ENCODE data around the gene NDUFA5.
"Not testable (repeated sequence)": the region's sequence is repeated elsewhere in the genome, so short reads cannot be mapped to it uniquely, and the experiment has no call there.

NDUFA5 gene

DNA sequence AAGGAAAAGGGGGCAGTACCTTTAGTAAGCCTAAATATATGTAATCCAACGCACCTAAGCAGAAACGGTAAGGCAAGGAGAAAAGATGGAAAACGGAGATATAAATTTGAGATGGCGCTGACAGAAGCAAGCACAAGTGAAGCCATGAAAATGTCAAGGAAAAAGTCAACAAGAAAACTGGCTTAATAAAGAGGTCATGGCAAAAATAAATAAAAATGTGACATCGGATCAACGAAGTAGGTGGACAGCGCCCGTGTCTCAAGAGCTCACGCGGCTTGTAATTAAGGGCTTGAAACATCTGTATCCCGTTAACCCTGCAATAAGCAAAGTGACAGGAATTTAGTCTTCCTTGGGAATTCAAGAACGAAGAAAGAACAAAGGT lies 611 bp downstream of the NDUFA5 start:
- no peak for DNase-seq (ENCODE audit: low spot score)

- DNase-seq (ENCODE audit: low spot score): no peak
Observed at GRCh38 chr7:123555484-123555883, 2.1 kb downstream of the NDUFA5 start.

- DNase-seq (ENCODE audit: low spot score): no peak
Observed at GRCh38 chr7:123553159-123553558, 4.5 kb downstream of the NDUFA5 start.

- no peak for DNase-seq (ENCODE audit: low spot score)
Observed at GRCh38 chr7:123552641-123553040, 5.0 kb downstream of the NDUFA5 start.

GRCh38 chr7:123552134-123552533 lies 5.5 kb downstream of the NDUFA5 start:
- not testable (repeated sequence) for DNase-seq (ENCODE audit: low spot score)

GRCh38 chr7:123548406-123548805 lies 9.2 kb downstream of the NDUFA5 start:
- no peak for DNase-seq (ENCODE audit: low spot score)

DNA sequence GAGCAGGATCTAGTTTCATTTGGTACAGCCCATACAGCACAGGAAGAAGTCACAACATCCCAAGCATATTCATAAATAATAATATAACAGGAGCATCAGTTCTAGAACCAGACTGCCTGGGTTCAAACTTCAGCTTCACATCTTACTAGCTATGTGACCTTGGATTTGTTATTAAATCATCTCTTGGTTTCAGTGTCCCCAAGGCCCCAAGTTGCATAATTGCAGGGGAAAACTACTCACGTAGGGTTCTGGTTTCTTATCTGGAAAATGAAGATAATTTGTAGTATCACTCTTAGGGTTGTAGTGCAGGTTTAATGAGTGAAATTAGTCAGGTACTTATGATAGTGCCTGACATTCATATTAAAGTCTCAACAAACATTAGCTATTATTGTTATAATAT lies 17.7 kb downstream of the NDUFA5 start:
- DNase-seq (ENCODE audit: low spot score): no peak

- DNase-seq (ENCODE audit: low spot score): peak; percentile 47
Observed at GRCh38 chr7:123538897-123539296, 18.7 kb downstream of the NDUFA5 start.

DNA sequence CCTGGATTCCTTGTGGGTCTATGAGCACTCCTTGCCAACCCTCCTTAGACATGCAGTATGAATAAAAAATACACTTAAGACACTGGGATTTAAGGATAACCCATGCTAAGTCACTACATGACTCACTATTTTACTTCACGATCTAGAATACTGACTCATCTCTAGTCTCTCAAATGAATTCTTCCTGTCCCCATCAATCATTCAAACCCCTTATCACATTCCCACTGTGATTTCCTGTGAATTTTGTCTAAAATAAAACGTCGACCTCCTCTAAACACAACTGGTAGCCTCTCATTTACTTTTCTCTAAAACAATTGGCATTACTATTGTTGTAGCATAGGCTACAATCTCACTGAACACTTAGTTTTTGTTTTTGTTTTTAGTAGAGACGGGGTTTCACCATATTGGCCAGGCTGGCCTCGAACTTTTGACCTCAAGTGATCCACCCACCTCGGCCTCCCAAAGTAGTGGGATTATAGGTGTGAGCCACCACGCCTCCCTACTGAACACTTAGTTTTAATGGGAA lies 19.4 kb downstream of the NDUFA5 start:
- DNase-seq (ENCODE audit: low spot score): peak; percentile 88

DNA sequence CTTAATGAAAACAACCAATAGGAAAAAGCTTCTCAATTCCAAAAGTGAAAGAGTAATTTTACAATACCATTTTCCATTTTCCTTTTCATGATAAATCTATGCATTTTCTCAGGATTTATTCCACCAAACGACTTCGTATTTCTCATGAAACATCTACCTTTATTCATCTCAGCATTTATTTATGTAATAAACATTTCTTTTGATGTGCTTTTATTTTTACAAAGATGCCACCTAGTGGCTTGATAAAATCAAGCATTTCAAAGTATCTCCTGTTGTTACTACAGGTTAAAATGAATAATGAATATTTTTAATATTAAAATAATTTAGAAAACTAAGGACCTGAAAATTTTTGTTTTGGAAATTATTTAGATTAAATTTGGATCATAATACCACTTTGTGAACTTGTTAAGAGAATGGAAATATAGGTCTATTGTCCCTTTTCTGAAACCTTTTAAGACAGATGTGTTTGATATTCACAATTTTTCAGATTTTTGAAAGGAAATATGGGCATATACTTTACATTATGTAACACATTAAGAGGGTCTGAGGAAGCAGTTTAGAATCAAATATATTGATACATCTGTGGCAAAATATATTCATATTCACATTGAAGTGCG lies 20.5 kb downstream of the NDUFA5 start:
- DNase-seq (ENCODE audit: low spot score): peak; percentile 24

DNA sequence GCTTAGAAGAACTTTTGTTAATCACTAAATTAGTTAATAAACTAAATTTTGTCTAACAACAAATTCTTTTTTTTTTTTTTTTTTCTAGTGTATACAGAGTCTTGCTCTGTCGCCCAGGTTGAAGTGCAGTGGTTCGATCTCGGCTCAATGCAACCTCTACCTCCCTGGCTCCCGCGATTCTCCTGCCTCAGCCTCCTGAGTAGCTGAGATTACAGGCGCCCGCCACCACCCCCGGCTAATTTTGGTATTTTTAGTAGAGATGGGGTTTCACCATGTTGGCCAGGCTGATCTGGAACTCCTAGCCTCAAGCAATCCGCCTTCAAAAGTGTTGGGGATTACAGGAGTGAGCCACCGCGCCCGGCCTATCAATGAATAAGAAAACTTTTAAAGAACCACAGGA lies 22.1 kb downstream of the NDUFA5 start:
- DNase-seq (ENCODE audit: low spot score): no peak

GRCh38 chr7:123534383-123535260 lies 23.0 kb downstream of the NDUFA5 start, which contains the start of gene IQUB:
IQUB (minus strand) TSS chr7:123534595; CDS start chr7:123512340, 22,255 bp downstream.
- peak; percentile 96 for DNase-seq (ENCODE audit: low spot score)

DNA sequence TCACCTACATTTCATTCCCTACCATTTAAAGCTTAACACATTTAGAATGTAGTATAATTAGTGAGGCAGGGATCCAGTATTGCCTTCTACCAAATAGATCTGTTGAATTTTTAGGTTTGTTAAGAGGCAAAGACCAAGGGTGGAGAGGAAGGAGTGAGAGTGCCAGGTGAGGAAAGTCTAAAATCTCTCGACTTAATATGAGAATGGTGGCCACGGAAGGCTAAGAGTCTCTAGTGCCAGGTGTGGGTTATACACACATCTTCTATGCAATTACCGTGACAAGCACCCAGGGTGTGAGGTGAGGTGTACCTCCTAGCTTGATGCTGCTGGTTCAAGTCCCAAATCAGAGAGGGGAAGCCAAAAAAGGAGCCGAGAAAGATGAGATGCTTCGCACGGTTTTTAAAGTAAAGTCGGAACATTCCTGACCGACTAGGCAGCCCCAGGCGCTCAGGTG lies 23.7 kb downstream of the NDUFA5 start:
- DNase-seq (ENCODE audit: low spot score): no peak

GRCh38 chr7:123533553-123533917 lies 24.1 kb downstream of the NDUFA5 start:
- no peak for DNase-seq (ENCODE audit: low spot score)

DNA sequence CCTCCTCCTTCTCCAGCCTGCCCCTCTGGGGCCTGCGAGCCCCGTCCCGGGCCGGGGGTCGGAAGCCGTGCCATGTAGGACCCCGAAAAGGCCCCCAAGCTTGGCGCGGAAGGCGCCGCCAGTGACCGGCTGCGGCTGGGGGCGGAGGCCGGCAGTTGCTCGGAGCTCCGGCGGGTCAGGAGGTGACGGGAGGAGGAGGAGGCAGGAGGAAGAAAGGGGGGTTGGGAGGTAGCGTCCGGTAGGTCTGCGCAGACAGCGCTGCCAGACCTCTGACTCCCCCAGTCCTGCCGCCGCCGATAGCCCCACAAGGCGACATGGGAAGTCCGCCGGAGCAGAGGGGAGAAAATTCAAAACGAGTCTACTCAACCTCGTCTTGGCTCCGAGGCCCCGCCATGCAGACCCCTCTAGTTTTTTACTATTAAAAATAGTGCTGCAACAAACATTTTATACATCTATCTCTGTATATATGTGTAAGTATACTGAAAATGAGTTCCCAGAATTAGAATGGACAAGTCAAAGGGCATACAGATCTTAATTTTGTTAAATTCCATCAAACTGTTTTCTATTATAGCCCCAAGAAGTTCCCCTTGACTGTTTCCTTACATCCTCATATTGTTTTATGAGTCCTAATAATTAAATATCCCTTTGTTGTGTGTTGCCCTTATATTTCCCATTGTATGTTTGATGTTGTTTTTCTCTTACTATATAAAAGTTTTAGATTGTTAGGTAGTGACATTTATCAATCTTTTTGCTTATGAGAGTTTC lies 24.6 kb downstream of the NDUFA5 start:
- peak; percentile 48 for DNase-seq (ENCODE audit: low spot score)

GRCh38 chr7:123532343-123532742 lies 25.3 kb downstream of the NDUFA5 start:
- not testable (repeated sequence) for DNase-seq (ENCODE audit: low spot score)

DNA sequence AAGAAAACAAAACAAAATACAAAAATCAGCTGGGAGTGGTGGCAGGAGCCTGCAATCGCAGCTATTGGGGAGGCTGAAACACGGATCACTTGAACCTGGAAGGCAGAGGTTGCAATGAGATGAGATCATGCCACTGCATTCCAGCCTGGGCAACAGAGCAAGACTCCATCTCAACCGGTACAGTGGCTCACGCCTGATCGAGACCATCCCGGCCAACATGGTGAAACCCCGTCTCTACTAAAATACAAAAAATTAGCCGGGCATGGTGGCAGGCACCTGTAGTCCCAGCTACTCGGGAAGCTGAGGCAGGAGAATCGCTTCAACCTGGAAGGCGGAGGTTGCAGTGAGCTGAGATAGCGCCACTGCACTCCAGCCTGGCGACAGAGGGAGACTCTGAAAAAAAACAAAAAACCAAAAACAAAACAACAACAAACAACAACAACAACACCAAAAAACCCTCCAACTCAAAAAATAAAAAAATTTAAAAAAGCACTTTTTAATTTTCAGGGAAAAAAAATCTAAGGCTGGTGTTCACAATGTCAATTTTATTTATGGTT lies 27.5 kb downstream of the NDUFA5 start:
- not testable (repeated sequence) for DNase-seq (ENCODE audit: low spot score)

DNA sequence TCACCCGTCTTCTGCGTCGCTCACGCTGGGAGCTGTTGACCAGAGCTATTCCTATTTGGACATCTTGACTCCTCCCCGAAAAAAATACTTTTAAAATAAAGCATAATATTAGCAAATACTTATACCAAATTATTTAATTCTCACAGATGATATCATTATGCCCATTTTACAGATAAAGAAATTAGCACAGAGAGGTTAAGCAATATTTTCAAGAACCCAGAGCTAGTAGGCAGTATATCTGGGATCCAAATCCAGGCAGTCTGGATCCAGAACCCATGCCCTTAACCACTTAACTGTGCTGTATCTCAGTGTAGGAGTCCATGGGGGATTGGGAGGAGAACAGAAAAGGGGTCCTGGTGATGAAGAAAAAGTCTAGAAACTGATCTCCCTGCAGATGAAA lies 29.4 kb downstream of the NDUFA5 start:
- DNase-seq (ENCODE audit: low spot score): no peak

DNA sequence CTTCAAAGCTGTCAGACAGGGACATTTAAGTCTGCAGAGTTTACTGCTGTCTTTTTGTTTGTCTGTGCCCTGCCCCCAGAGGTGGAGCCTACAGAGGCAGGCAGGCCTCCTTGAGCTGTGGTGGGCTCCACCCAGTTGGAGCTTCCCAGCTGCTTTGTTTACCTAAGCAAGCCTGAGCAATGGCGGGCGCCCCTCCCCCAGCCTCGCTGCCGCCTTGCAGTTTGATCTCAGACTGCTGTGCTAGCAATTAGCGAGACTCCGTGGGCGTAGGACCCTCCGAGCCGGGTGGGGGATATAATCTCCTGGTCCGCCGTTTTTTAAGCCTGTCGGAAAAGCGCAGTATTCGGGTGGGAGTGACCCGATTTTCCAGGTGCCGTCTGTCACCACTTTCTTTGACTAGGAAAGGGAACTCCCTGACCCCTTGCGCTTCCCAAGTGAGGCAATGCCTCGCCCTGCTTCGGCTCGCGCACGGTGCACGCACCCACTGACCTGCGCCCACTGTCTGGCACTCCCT lies 29.8 kb downstream of the NDUFA5 start:
- not testable (repeated sequence) for DNase-seq (ENCODE audit: low spot score)

DNA sequence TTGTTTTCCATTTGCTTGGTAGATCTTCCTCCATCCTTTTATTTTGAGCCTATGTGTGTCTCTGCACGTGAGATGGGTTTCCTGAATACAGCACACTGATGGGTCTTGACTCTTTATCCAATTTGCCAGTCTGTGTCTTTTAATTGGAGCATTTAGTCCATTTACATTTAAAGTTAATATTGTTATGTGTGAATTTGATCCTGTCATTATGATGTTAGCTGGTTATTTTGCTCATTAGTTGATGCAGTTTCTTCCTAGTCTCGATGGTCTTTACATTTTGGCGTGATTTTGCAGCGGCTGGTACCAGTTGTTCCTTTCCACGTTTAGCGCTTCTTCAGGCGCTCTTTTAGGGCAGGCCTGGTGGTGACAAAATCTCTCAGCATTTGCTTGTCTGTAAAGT lies 31.1 kb downstream of the NDUFA5 start:
- DNase-seq (ENCODE audit: low spot score): not testable (repeated sequence)

GRCh38 chr7:123522066-123522465 lies 35.6 kb downstream of the NDUFA5 start:
- DNase-seq (ENCODE audit: low spot score): peak; percentile 79

DNA sequence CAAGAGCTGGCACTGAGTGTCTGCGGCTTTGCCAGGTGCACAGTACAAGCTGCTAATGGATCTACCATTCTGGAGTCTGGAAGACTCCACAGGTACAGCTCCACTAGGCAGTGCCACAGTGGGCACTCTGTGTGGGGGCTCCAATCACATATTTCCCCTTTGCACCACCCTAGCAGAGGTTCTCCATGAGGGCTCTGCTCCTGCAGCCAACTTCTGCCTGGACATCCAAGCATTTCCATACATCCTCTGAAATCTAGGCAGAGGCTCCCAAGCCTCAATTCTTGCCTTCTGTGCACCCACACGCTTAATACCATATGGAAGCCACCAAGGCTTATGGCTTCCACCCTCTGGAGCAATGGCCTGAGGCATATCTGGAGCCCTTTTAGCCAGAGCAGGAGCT lies 52.4 kb downstream of the NDUFA5 start:
- no peak for DNase-seq (ENCODE audit: low spot score)

Data from kidney tubule cell (primary cell).